GM13977 (cell line): Measurements from ENCODE around the gene HSPA13.

Experiments
- DNase-seq: peaks from one replicate; pipeline ENCODE4 v3.0.0; 2012; ENCODE audit warnings: low spot score
- in situ Hi-C: fragments of 300-500 bp; cut with MboI; formaldehyde crosslinking; loops from one replicate; pipeline ENCODE4 v1.12.0; 2022; ENCODE audit warnings: low sequenced_read_pairs, low pct_unique_long_range_greater_than_20kb, mixed read lengths, inconsistent platforms; ENCODE audit not compliant: unreplicated experiment
- TF ChIP-seq, protein P1 (sequence below): IDR thresholded peaks from 2 replicates; pipeline ENCODE4 v1.5.1; 2012; ENCODE audit warnings: mild to moderate bottlenecking, control low read depth; ENCODE audit not compliant: insufficient read depth; ENCODE audit errors: extremely low read depth, missing control alignments

Gene HSPA13, protein sequence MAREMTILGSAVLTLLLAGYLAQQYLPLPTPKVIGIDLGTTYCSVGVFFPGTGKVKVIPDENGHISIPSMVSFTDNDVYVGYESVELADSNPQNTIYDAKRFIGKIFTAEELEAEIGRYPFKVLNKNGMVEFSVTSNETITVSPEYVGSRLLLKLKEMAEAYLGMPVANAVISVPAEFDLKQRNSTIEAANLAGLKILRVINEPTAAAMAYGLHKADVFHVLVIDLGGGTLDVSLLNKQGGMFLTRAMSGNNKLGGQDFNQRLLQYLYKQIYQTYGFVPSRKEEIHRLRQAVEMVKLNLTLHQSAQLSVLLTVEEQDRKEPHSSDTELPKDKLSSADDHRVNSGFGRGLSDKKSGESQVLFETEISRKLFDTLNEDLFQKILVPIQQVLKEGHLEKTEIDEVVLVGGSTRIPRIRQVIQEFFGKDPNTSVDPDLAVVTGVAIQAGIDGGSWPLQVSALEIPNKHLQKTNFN

DNA sequence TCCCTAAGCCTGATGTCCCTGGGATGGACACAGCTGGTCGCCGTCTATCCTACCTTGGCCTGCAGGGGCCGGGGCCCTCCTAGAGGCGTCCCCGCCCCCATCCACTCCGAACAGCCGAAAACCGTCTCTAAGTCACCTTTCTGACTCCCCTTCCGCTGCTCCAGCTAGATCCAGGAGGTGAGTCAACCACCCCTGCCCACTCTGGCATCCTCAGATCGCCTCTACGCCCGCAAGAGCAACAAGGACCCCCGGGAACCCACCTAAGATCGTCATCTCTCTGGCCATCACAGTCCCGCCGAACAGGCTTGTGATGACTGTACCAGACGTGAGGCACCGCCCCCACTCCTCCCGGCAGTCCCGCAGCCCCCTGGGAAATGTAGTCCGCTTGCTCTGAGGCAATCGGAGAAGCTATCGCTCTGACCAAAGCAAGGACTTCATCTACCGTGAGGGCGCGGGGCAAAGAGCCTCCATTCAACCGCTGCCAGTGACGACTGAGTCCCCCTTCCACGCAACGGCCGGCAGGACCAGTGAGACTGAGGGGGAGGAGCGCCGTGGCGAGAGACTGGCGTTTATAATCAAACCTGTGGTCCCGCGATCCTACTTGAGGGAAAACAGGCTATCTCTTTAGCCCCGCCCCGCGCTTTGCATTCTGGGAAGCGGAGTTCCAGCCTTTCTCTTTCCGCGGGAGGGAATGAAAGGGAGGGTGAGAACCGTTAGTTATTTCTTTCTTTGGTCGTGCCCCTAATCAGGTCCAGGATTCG, at the start of gene HSPA13:
Gene HSPA13, minus strand, starts transcription at position 312 of the 761 bp plus-strand sequence. Its CDS starts 27 bp downstream, at position 285.
- TF ChIP-seq, protein P1, sequence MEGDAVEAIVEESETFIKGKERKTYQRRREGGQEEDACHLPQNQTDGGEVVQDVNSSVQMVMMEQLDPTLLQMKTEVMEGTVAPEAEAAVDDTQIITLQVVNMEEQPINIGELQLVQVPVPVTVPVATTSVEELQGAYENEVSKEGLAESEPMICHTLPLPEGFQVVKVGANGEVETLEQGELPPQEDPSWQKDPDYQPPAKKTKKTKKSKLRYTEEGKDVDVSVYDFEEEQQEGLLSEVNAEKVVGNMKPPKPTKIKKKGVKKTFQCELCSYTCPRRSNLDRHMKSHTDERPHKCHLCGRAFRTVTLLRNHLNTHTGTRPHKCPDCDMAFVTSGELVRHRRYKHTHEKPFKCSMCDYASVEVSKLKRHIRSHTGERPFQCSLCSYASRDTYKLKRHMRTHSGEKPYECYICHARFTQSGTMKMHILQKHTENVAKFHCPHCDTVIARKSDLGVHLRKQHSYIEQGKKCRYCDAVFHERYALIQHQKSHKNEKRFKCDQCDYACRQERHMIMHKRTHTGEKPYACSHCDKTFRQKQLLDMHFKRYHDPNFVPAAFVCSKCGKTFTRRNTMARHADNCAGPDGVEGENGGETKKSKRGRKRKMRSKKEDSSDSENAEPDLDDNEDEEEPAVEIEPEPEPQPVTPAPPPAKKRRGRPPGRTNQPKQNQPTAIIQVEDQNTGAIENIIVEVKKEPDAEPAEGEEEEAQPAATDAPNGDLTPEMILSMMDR, result no peak
- in situ Hi-C loops, result no loop called here
- DNase-seq, result peak; percentile 91

DNA sequence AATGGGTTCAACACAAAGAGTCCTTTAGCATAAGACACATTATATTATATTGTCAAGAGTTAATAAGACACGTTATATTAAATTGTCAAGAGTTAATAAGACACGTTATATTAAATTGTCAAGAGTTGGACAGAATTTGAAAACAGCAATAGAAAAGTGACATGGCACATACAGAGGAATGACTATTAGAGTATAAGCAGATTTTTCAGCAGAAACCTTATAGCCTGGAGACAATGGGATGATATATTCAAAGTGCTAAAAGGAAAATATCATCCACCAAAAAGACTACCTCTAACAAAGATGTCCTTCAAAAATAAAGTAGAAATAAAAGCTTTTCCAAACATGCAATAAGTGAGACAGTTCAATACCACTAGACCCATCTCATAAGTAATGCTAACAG, 36.0 kb upstream of the HSPA13 start:
- no peak for DNase-seq
- TF ChIP-seq, protein P1, result no peak
- in situ Hi-C loops, result no loop called here

DNA sequence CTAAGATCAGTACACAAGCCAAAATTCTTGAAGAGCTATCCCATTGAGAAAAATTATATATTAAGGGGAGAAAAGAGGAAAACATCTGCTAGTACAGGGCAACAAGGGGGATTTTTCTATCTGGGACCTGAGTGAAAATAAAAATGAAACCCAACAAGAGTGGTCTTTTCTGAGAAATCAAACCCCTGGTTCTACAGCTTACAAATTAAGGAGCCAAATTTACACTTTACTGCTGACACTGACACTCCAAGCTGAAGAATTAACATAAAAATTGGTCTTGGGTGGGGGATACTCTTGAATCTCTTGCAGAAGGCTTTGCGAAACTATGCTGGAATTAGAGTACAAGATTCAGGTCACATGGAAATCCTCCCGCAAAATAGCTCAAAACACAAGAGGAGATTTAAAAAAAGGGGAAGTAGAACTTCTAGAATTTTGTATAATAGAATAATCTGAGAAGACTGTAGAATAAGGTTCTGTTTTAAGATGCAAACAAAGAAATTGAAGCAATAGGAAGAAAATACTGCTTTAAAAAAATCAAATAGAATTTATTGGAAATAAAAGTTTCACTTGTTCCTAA, 32.1 kb upstream of the HSPA13 start:
- in situ Hi-C loops, result no loop called here
- DNase-seq, result peak; percentile 10
- TF ChIP-seq, protein P1, result no peak

DNA sequence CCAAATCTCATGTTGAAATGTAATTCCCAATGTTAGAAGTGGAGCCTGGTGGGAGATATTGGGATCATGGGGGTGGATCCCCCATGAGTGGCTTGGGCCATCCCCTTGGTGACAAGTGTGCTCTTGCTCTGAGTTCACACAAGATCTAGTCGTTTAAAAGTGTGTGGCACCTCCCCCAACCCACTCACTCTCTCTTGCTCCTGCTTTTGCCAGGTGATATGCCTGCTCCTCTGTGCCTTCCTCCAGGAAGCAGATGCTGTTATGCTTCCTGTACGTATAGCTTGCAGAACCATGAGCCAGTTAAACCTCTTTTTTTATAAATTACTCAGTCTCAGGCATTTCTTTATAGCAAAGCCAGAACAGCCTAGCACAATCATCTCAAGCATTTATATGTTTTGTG, 23.0 kb upstream of the HSPA13 start:
- DNase-seq, result no peak
- TF ChIP-seq, protein P1, result no peak
- in situ Hi-C loops, result no loop called here

DNA sequence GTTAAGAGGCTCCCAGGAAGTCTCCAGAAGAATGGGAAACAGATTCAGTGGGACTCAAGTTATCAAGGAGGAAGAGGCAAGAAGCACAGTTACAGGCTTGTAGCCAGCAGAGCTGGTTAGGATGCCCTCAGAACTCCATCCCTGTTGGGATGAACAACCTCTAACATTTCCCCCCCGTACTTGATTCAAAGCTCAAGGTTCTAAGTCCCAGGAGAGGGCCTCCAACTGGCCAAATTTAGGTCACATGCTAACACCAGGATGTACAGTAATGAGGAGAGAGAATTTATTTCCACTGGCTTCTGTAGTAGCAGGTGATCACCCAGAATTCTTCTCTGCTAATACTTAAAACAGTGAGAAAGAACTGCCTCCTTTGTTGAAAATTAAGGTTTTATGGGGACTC, 22.3 kb upstream of the HSPA13 start:
- in situ Hi-C loops, result no loop called here
- TF ChIP-seq, protein P1, result no peak
- DNase-seq, result no peak

DNA sequence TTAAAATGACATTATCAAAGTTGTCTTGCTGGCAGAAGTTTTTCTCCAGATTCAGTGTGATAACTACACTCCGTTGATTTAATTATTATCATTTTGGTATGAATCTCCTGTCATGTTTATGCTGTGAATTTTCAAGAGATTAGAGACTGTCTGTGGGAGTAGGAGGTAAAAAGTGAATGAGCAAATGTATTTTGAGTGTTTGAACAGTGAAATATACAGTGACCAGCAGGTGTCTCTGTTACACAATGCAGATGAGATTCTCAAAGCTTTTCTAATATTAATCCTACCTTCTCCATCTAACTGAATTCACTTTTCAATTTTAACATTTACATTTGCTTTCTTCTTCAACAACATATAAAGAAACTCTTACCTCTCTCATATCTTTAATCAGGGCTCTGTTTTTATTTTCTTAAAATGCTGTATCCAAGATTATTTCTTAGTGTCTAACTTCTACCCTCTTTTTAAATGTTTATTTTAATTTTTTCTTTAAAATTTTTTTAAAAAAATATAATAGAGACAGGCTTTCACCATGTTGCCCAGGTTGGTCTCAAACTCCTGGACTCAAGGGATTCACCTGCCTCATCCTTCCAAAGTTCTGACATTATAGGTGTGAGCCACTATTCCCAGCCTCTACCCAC, 20.9 kb upstream of the HSPA13 start:
- in situ Hi-C loops, result no loop called here
- TF ChIP-seq, protein P1, result peak; percentile 66
- peak; percentile 19 for DNase-seq
